ENCODE measurements around the gene MAP3K4. TPM values are rescaled to one million over a fixed set of nuclear protein-coding genes. Genes with fewer than 3 reads are reported as not detected.

The MAP3K4 gene
- total and polyA plus RNA-seq, 4 experiments from 2014 or later, result 5.7 to 90.1 (median 54.4) TPM

DNA sequence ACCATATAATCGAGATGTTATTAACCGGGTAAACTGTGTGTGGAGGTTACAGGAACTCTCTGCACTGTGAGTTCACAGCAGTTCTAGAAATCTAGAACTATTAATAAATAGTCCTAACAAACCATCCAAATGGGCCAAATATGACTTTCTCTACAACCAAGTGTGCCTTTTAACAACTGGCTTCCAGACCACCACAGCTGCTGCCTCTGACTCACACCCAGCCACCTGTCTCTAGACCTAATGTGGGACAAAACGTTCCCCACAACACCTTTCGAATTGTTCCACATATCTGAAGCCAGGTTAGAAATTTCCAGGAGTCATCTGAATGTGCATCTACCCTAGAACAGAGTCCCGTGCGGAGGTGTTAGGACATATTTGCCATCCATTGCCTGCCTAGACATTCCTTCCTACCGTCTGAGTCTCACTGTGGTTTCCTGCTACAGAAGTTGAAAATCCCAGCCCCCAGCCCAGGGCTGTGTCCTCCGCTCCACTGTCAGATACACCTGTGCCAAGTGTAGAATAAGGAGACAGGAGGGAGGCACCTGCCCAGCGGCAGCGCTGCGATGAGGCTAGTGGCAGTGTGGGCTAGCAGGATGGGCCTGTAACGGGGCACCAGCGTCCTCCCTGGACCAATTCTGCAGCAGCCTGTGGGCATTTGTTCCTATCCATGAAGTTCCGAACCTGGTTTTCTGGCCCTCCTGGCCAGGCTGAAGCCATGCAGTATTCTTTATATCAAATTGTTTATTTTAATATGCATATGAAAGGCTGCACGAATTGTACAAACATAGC lies 28.5 kb upstream of the MAP3K4 start:
- H3K4me1 ChIP-seq (ENCODE audit: insufficient read depth, low read length), result no peaks in the 10 kb centered on the region
- ChIA-PET CTCF (ENCODE audit: partially characterized antibody) (no interaction called here), POLR2A (ENCODE audit: partially characterized antibody) (no interaction called here)
- DNase-seq, result no peak
- intact Hi-C loops (cut with micrococcal nuclease), result no loop called here
- Mint-ChIP-seq H3K36me3 (no peaks in the 10 kb centered on the region), H3K27ac (no peak overlapping the region), H3K4me3 (no peak overlapping the region), H3K27me3 (peaks cover 4 to 8% of the 10 kb centered on the region in 2 donors), H3K9me3 (no peaks in the 10 kb centered on the region), H3K4me1 (no peaks in the 10 kb centered on the region)
- H3K27ac ChIP-seq (ENCODE audit: low read depth, low read length), result no peak overlapping the region
- H3K36me3 ChIP-seq (ENCODE audit: insufficient read depth, low read length), result no peaks in the 10 kb centered on the region
- no peaks in the 10 kb centered on the region for H3K9me3 ChIP-seq (ENCODE audit: control insufficient read depth in 1 of 2, low read length in 2 of 2)
- no peaks in the 10 kb centered on the region for H3K27me3 ChIP-seq (ENCODE audit: insufficient read depth, low read length)
- no peak overlapping the region for H3K4me3 ChIP-seq (ENCODE audit: low read length in 2 of 2)

DNA sequence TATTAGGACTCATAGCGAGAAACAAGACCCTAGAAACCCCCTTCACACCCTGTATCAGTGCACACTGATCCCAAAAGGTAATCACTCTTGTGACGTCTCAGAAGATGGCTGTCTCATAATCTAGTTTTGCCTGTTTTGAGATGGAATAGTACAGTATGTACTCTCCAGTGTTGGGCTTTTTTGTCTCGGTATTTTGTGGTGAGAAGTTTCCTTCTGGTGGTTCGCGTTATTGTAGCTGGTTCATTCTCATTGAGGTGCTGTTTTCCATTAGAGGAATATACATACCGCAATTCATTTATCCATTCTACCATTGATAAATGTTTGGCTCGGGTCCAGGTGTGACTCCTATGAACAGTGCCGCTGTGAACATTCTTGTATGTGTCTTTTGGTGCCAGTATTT lies 27.9 kb upstream of the MAP3K4 start:
- POLR2A ChIA-PET (ENCODE audit: partially characterized antibody), result no interaction called here
- H3K27me3 Mint-ChIP-seq, result peaks cover 4 to 8% of the 10 kb centered on the region in 2 donors
- Histone ChIP-seq H3K36me3 (ENCODE audit: insufficient read depth, low read length) (no peaks in the 10 kb centered on the region), H3K27ac (ENCODE audit: low read depth, low read length) (no peak overlapping the region), H3K4me3 (ENCODE audit: low read length in 2 of 2) (no peak overlapping the region), H3K4me1 (ENCODE audit: insufficient read depth, low read length) (no peaks in the 10 kb centered on the region), H3K27me3 (ENCODE audit: insufficient read depth, low read length) (no peaks in the 10 kb centered on the region), H3K9me3 (ENCODE audit: control insufficient read depth in 1 of 2, low read length in 2 of 2) (no peaks in the 10 kb centered on the region)
- CTCF ChIA-PET (ENCODE audit: partially characterized antibody), result interaction anchor here (0.8 to 1.5 kb wide), 2 partner anchors 407 to 409 kb away, joined by 4 to 5 read pairs; no protein-coding TSS in a partner anchor
- H3K4me1 Mint-ChIP-seq, result no peaks in the 10 kb centered on the region
- H3K36me3 Mint-ChIP-seq, result no peaks in the 10 kb centered on the region
- intact Hi-C loops (cut with micrococcal nuclease), result no loop called here
- H3K27ac Mint-ChIP-seq, result no peak overlapping the region
- H3K9me3 Mint-ChIP-seq, result no peaks in the 10 kb centered on the region
- no peak for DNase-seq
- H3K4me3 Mint-ChIP-seq, result no peak overlapping the region

DNA sequence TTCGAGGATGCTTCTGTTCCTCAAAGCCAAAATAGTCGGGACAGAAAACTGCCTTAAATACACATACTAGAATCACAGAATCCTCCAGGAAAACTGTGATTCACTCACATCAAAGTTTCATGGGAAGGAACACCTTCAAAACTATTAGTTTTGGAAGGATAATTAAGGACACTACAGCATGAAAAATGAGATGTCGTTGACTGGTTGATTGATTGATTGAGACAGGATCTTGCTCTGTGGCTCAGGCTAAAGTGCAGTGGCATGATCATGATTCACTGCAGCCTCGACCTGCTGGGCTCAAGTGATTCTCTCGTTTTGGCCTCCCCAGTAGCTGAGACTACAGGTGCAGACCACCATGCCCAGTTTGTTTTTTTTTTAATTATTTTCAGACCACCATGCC lies 25.7 kb upstream of the MAP3K4 start:
- H3K4me1 ChIP-seq (ENCODE audit: insufficient read depth, low read length), result no peaks in the 10 kb centered on the region
- Mint-ChIP-seq H3K4me1 (no peaks in the 10 kb centered on the region), H3K9me3 (no peaks in the 10 kb centered on the region), H3K27me3 (peaks cover 10% of the 10 kb centered on the region in 2 donors), H3K27ac (no peak overlapping the region), H3K4me3 (no peak overlapping the region), H3K36me3 (no peaks in the 10 kb centered on the region)
- H3K9me3 ChIP-seq (ENCODE audit: control insufficient read depth in 1 of 2, low read length in 2 of 2), result no peaks in the 10 kb centered on the region
- no peak overlapping the region for H3K27ac ChIP-seq (ENCODE audit: low read depth, low read length)
- ChIA-PET POLR2A (ENCODE audit: partially characterized antibody) (no interaction called here), CTCF (ENCODE audit: partially characterized antibody) (no interaction called here)
- H3K4me3 ChIP-seq (ENCODE audit: low read length in 2 of 2), result no peak overlapping the region
- intact Hi-C loops (cut with micrococcal nuclease), result no loop called here
- no peaks in the 10 kb centered on the region for H3K27me3 ChIP-seq (ENCODE audit: insufficient read depth, low read length)
- no peak for DNase-seq
- no peaks in the 10 kb centered on the region for H3K36me3 ChIP-seq (ENCODE audit: insufficient read depth, low read length)

GRCh38 chr6:160966493-160967229 lies 24.9 kb upstream of the MAP3K4 start:
- H3K9me3 ChIP-seq (ENCODE audit: control insufficient read depth in 1 of 2, low read length in 2 of 2), result no peaks in the 10 kb centered on the region
- ChIA-PET CTCF (ENCODE audit: partially characterized antibody) (no interaction called here), POLR2A (ENCODE audit: partially characterized antibody) (no interaction called here)
- no peaks in the 10 kb centered on the region for H3K4me1 ChIP-seq (ENCODE audit: insufficient read depth, low read length)
- intact Hi-C loops (cut with micrococcal nuclease), result no loop called here
- H3K4me3 ChIP-seq (ENCODE audit: low read length in 2 of 2), result no peak overlapping the region
- H3K36me3 ChIP-seq (ENCODE audit: insufficient read depth, low read length), result no peaks in the 10 kb centered on the region
- no peak overlapping the region for H3K4me3 Mint-ChIP-seq
- no peak overlapping the region for H3K27ac ChIP-seq (ENCODE audit: low read depth, low read length)
- peaks cover 10% of the 10 kb centered on the region in 2 donors for H3K27me3 Mint-ChIP-seq
- no peaks in the 10 kb centered on the region for H3K36me3 Mint-ChIP-seq
- no peak overlapping the region for H3K27ac Mint-ChIP-seq
- H3K4me1 Mint-ChIP-seq, result no peaks in the 10 kb centered on the region
- no peaks in the 10 kb centered on the region for H3K27me3 ChIP-seq (ENCODE audit: insufficient read depth, low read length)
- no peaks in the 10 kb centered on the region for H3K9me3 Mint-ChIP-seq
- DNase-seq, result no peak

DNA sequence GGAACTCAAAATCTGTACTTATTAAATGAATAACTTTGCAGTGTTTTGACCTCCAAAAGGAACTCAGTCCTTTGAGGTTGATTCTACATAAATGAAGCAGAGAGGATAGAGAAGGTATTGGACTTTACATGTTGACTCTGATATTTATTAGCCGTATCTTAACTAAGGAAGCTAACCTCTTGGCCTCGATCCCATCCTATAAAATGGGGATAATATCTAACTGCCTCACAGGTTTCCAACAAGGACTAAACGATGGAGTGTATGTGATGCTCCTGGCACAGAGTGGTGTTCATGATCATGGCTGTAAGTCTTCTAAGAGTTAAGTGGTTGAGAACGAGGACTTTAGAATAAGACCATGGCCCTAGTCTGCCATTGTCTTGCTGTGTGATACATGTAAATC lies 24.2 kb upstream of the MAP3K4 start:
- ChIA-PET CTCF (ENCODE audit: partially characterized antibody) (no interaction called here), POLR2A (ENCODE audit: partially characterized antibody) (no interaction called here)
- intact Hi-C loops (cut with micrococcal nuclease), result no loop called here
- Histone ChIP-seq H3K27me3 (ENCODE audit: insufficient read depth, low read length) (no peaks in the 10 kb centered on the region), H3K36me3 (ENCODE audit: insufficient read depth, low read length) (no peaks in the 10 kb centered on the region), H3K27ac (ENCODE audit: low read depth, low read length) (no peak overlapping the region), H3K4me3 (ENCODE audit: low read length in 2 of 2) (no peak overlapping the region), H3K9me3 (ENCODE audit: control insufficient read depth in 1 of 2, low read length in 2 of 2) (no peaks in the 10 kb centered on the region), H3K4me1 (ENCODE audit: insufficient read depth, low read length) (no peaks in the 10 kb centered on the region)
- H3K4me1 Mint-ChIP-seq, result no peaks in the 10 kb centered on the region
- H3K9me3 Mint-ChIP-seq, result no peaks in the 10 kb centered on the region
- H3K27ac Mint-ChIP-seq, result no peak overlapping the region
- H3K4me3 Mint-ChIP-seq, result no peak overlapping the region
- no peaks in the 10 kb centered on the region for H3K36me3 Mint-ChIP-seq
- peaks cover 8 to 10% of the 10 kb centered on the region in 2 donors for H3K27me3 Mint-ChIP-seq
- DNase-seq, result no peak

GRCh38 chr6:160967833-160968232 lies 23.7 kb upstream of the MAP3K4 start:
- no peaks in the 10 kb centered on the region for H3K27me3 ChIP-seq (ENCODE audit: insufficient read depth, low read length)
- no peaks in the 10 kb centered on the region for H3K9me3 Mint-ChIP-seq
- ChIA-PET POLR2A (ENCODE audit: partially characterized antibody) (no interaction called here), CTCF (ENCODE audit: partially characterized antibody) (interaction anchor here (1.1 kb wide), 1 partner anchor 11 kb away, joined by 3 read pairs; no protein-coding TSS in a partner anchor)
- intact Hi-C loops (cut with micrococcal nuclease), result no loop called here
- no peaks in the 10 kb centered on the region for H3K36me3 ChIP-seq (ENCODE audit: insufficient read depth, low read length)
- no peaks in the 10 kb centered on the region for H3K9me3 ChIP-seq (ENCODE audit: control insufficient read depth in 1 of 2, low read length in 2 of 2)
- no peaks in the 10 kb centered on the region for H3K4me1 ChIP-seq (ENCODE audit: insufficient read depth, low read length)
- H3K4me3 ChIP-seq (ENCODE audit: low read length in 2 of 2), result no peak overlapping the region
- no peak overlapping the region for H3K27ac Mint-ChIP-seq
- peaks cover 7 to 10% of the 10 kb centered on the region in 2 donors for H3K27me3 Mint-ChIP-seq
- no peaks in the 10 kb centered on the region for H3K4me1 Mint-ChIP-seq
- DNase-seq, result no peak
- H3K36me3 Mint-ChIP-seq, result no peaks in the 10 kb centered on the region
- no peak overlapping the region for H3K27ac ChIP-seq (ENCODE audit: low read depth, low read length)
- no peak overlapping the region for H3K4me3 Mint-ChIP-seq

GRCh38 chr6:160971171-160971570 lies 20.4 kb upstream of the MAP3K4 start:
- ChIA-PET POLR2A (ENCODE audit: partially characterized antibody) (no interaction called here), CTCF (ENCODE audit: partially characterized antibody) (no interaction called here)
- intact Hi-C loops (cut with micrococcal nuclease), result no loop called here
- Mint-ChIP-seq H3K27me3 (peaks cover 7 to 16% of the 10 kb centered on the region in 2 donors), H3K4me3 (no peak overlapping the region), H3K4me1 (no peaks in the 10 kb centered on the region), H3K27ac (no peak overlapping the region), H3K36me3 (no peaks in the 10 kb centered on the region), H3K9me3 (no peaks in the 10 kb centered on the region)
- Histone ChIP-seq H3K4me3 (ENCODE audit: low read length in 2 of 2) (no peak overlapping the region), H3K27ac (ENCODE audit: low read depth, low read length) (no peak overlapping the region), H3K27me3 (ENCODE audit: insufficient read depth, low read length) (no peaks in the 10 kb centered on the region), H3K36me3 (ENCODE audit: insufficient read depth, low read length) (no peaks in the 10 kb centered on the region), H3K9me3 (ENCODE audit: control insufficient read depth in 1 of 2, low read length in 2 of 2) (no peaks in the 10 kb centered on the region), H3K4me1 (ENCODE audit: insufficient read depth, low read length) (no peaks in the 10 kb centered on the region)
- no peak for DNase-seq

Measured in CD4-positive, alpha-beta memory T cell (primary cell).